NCI-H510A (cell line): ENCODE data around the gene FRA10AC1.

ENCODE experiments used
- DNase-seq: peaks from one replicate; lab custom pipeline; 2025; lab: John Stamatoyannopoulos, UW

FRA10AC1 gene

GRCh38 chr10:93629647-93630305, 72.6 kb downstream of the FRA10AC1 start:
- DNase-seq, result no peak

GRCh38 chr10:93628858-93629257, 73.5 kb downstream of the FRA10AC1 start:
- DNase-seq, result no peak

- no peak for DNase-seq
Observed at GRCh38 chr10:93622942-93623341, 79.5 kb downstream of the FRA10AC1 start.

GRCh38 chr10:93620925-93621324, 81.5 kb downstream of the FRA10AC1 start:
- no peak for DNase-seq
